OCI-LY3 (cell line): ENCODE results near the gene IFIT1.

Experiments used
- H2AFZ ChIP-seq: fragments of 200-600, 300-600 bp; shearing (Covaris generic); 2 replicates; pipeline ENCODE4 v1.6.0; 2014; ENCODE audit warnings: antibody characterized with exemption, low read depth, low read length
- H3K27ac ChIP-seq: fragments of 200-600, 300-600 bp; sonication (generic); 2 replicates; pipeline ENCODE4 v1.5.1; 2014; ENCODE audit warnings: mild to moderate bottlenecking, low read length, moderate library complexity, mixed read lengths
- H3K27me3 ChIP-seq: fragments of 200-600, 300-600 bp; sonication (generic); 2 replicates; pipeline ENCODE4 v1.6.1; 2014; ENCODE audit warnings: low read depth, low read length, mixed read lengths
- H3K36me3 ChIP-seq: fragments of 200-600, 300-600 bp; sonication (generic); replicated peaks from 2 replicates; pipeline ENCODE3; 2014; ENCODE audit warnings: low read depth, low read length, mixed read lengths
- H3K4me1 ChIP-seq: fragments of 300-600, 200-600 bp; sonication (generic); 2 replicates; pipeline ENCODE4 v1.6.1; 2014; ENCODE audit warnings: low read length, mixed read lengths
- H3K4me2 ChIP-seq: fragments of 200-600, 300-600 bp; sonication (generic); 2 replicates; pipeline ENCODE4 v1.6.1; 2014; ENCODE audit warnings: low read length, mixed read lengths
- H3K4me3 ChIP-seq: fragments of 300-600, 200-600 bp; sonication (generic); 2 replicates; pipeline ENCODE4 v1.5.1; 2014; ENCODE audit warnings: antibody characterized with exemption, mild to moderate bottlenecking, low read length, moderate library complexity
- H3K79me2 ChIP-seq: fragments of 300-600, 200-600 bp; shearing (Covaris generic); 2 replicates; pipeline ENCODE4 v1.6.1; 2014; ENCODE audit warnings: mild to moderate bottlenecking, low read length, mixed read lengths
- H3K9ac ChIP-seq: fragments of 300-600, 200-600 bp; shearing (Covaris generic); 2 replicates; pipeline ENCODE4 v1.6.0; 2014; ENCODE audit warnings: mild to moderate bottlenecking, low read length, moderate library complexity
- H3K9me3 ChIP-seq: fragments of 200-600, 300-600 bp; shearing (Covaris generic); 2 replicates; pipeline ENCODE4 v1.6.1; 2014; ENCODE audit warnings: low read length, mixed read lengths; ENCODE audit not compliant: insufficient read depth
- H4K20me1 ChIP-seq: fragments of 200-600, 300-600 bp; sonication (generic); 2 replicates; pipeline ENCODE4 v1.6.1; 2016; ENCODE audit warnings: low read length, mixed read lengths; ENCODE audit not compliant: insufficient read depth
- EZH2phosphoT487 ChIP-seq: fragments of 200-600 bp; shearing (Covaris generic); IDR thresholded peaks from 2 replicates; pipeline ENCODE4 v1.6.1; 2018; ENCODE audit warnings: antibody characterized with exemption, mixed run types, low read depth
- TF ChIP-seq, protein P1 (sequence below): fragments of 200-600, 300-600 bp; sonication (generic); IDR thresholded peaks from 2 replicates; pipeline ENCODE4 v1.5.1; 2014; ENCODE audit warnings: antibody characterized with exemption, low read length, low read depth

IFIT1 gene

DNA sequence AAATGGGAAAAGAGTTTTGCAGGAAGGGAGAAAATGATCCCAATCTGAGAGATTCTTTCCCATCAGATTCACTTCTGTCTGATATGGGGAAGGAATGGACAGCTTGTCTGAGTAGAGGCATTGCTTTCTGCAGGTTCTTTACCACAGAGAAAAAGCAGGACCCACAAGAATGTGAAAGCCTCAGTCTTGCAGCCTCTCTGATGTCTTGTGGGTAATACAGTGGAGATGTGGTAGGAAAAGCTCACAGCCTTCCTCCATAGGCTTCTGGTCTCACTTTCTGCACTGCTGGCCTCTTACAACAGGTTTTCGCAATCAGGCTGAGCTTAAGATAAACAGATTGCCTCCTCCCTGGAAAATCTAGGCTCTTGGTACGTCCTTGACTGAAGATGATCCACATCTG is 551 bp downstream of the IFIT1 start:
- no peaks in the 10 kb centered on the region for H3K36me3 ChIP-seq
- peak overlapping the region; percentile 72; the same call in 1 of the 2 replicates for H3K4me3 ChIP-seq
- no peak overlapping the region for H3K9ac ChIP-seq
- H4K20me1 ChIP-seq = no peaks in the 10 kb centered on the region
- H3K9me3 ChIP-seq = no peaks in the 10 kb centered on the region
- H2AFZ ChIP-seq = no peak overlapping the region
- no peak overlapping the region for H3K27ac ChIP-seq
- peaks cover 12% of the 10 kb centered on the region for H3K4me1 ChIP-seq
- H3K4me2 ChIP-seq = peak overlapping the region; percentile 83
- no peaks in the 10 kb centered on the region for H3K27me3 ChIP-seq
- TF ChIP-seq, protein P1, sequence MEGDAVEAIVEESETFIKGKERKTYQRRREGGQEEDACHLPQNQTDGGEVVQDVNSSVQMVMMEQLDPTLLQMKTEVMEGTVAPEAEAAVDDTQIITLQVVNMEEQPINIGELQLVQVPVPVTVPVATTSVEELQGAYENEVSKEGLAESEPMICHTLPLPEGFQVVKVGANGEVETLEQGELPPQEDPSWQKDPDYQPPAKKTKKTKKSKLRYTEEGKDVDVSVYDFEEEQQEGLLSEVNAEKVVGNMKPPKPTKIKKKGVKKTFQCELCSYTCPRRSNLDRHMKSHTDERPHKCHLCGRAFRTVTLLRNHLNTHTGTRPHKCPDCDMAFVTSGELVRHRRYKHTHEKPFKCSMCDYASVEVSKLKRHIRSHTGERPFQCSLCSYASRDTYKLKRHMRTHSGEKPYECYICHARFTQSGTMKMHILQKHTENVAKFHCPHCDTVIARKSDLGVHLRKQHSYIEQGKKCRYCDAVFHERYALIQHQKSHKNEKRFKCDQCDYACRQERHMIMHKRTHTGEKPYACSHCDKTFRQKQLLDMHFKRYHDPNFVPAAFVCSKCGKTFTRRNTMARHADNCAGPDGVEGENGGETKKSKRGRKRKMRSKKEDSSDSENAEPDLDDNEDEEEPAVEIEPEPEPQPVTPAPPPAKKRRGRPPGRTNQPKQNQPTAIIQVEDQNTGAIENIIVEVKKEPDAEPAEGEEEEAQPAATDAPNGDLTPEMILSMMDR = no peak
- no peak for TF ChIP-seq EZH2phosphoT487
- H3K79me2 ChIP-seq = no peaks in the 10 kb centered on the region

DNA sequence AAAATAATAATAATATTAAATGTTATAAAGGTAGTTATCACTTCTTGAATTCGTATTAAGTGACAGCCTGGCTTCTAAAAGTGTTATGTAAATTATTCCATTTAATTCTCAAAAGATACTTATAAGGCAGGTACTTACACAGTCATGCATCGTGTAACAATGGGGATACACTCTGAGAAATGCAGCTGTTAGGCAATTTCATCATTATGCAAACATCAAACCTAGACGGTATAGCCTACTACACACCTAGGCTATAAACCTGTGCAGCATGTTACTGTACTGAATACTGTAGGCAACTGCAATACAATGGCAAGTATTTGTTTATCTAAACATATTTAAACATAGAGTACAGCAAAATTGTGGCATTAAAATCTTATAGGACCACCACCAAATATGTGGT is 1.5 kb downstream of the IFIT1 start:
- H2AFZ ChIP-seq = no peak overlapping the region
- no peak overlapping the region for H3K27ac ChIP-seq
- H3K4me2 ChIP-seq = no peak overlapping the region
- H3K4me1 ChIP-seq = peaks cover 12% of the 10 kb centered on the region
- H3K79me2 ChIP-seq = no peaks in the 10 kb centered on the region
- H3K9me3 ChIP-seq = no peaks in the 10 kb centered on the region
- TF ChIP-seq, protein P1 = no peak
- no peak for TF ChIP-seq EZH2phosphoT487
- no peak overlapping the region for H3K4me3 ChIP-seq
- H3K27me3 ChIP-seq = no peaks in the 10 kb centered on the region
- H4K20me1 ChIP-seq = no peaks in the 10 kb centered on the region
- H3K9ac ChIP-seq = no peak overlapping the region
- no peaks in the 10 kb centered on the region for H3K36me3 ChIP-seq

DNA sequence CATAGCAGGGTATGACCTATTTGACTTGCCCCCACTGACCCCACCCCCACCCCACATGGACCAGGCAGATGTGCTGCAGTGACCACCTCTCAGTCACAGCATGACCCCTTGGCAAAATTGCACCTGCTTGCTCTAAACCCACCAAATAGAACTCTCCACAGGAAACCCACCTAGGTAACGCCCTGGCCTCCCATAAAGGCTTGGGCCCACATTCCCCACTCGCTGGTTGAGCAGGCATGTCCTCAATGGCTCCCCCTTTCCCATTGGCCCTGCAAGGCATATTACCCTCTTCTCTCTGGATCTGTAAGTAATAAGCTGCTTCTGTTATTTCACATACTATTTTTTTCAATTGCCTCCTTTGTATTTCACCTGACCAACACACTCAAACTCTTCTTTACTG is 2.7 kb downstream of the IFIT1 start:
- Histone ChIP-seq H3K79me2 (no peaks in the 10 kb centered on the region), H3K4me3 (no peak overlapping the region), H2AFZ (no peak overlapping the region), H3K27me3 (no peaks in the 10 kb centered on the region), H3K4me1 (peaks cover 12% of the 10 kb centered on the region), H4K20me1 (no peaks in the 10 kb centered on the region), H3K36me3 (no peaks in the 10 kb centered on the region), H3K9ac (no peak overlapping the region), H3K9me3 (no peaks in the 10 kb centered on the region), H3K4me2 (no peak overlapping the region), H3K27ac (no peak overlapping the region)
- TF ChIP-seq, protein P1 = no peak
- no peak for TF ChIP-seq EZH2phosphoT487

DNA sequence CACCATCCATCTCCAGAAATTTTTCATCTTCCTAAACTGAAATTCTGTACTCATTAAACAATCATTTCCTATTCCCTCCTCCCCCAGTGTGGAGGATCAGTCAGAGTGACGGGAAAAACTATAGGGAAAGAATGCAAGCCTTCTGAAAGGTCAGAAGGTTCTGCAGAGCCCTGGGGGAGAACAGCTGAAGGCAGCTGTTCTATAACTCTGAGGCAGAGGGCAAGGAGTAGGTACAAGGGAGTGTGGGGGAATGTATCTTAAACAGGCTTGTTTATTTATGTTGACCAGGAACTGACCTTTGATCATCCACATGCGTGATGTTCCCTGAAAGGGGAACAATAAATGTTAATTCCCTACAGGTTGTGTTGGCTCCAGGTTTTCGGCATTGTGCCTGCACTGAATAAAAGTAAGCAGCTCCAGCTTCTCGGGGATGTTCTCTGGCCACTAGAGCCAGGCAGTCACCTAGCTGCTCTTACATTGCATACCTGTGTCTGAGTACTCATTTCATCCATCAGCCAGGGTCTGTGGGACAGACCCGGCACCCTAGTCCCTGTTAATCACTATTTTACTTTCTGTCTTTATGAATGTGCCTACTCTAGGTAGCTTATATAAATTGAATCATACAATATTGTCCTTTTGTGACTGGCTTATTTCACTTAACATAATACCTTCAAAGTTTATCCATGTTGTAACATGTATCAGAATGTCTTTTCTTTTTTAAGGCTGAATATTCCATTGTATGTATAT is 5.8 kb downstream of the IFIT1 start:
- no peak overlapping the region for H3K9ac ChIP-seq
- no peak overlapping the region for H3K4me3 ChIP-seq
- no peak overlapping the region for H2AFZ ChIP-seq
- no peaks in the 10 kb centered on the region for H4K20me1 ChIP-seq
- no peak overlapping the region for H3K27ac ChIP-seq
- no peaks in the 10 kb centered on the region for H3K79me2 ChIP-seq
- H3K36me3 ChIP-seq = no peaks in the 10 kb centered on the region
- no peaks in the 10 kb centered on the region for H3K9me3 ChIP-seq
- no peak overlapping the region for H3K4me2 ChIP-seq
- H3K27me3 ChIP-seq = no peaks in the 10 kb centered on the region
- no peaks in the 10 kb centered on the region for H3K4me1 ChIP-seq
- TF ChIP-seq EZH2phosphoT487 = no peak
- TF ChIP-seq, protein P1 = no peak
